HG02885 (cell line): ENCODE results near the gene ZC3HAV1.
"Not testable (repeated sequence)": the region's sequence is repeated elsewhere in the genome, so short reads cannot be mapped to it uniquely, and the experiment has no call there.

Experiments used
- ATAC-seq: cut with Tn5 transposase; IDR thresholded peaks from one replicate; pipeline ENCODE4 v1.9.1; 2021; ENCODE audit warnings: mild to moderate bottlenecking; ENCODE audit not compliant: unreplicated experiment, poor library complexity

Gene ZC3HAV1

DNA sequence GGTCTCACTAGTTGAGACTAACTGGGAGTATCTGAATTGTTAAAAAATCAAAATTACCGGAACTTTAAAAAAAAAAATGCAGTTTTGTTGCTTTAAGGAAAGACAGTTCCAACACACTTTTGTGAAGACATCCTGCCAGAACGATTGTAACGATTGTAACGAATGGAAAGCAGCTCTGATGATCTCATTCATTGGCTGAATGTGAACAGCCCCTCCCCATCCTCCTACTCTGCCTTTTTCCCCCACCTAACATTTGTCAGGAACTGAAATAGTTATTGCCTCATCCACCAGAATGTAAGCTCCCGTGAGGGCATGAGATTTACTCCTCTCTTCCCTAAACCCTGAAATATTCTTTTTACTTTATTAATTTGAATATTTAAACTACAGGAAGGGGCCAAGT is 50.6 kb downstream of the ZC3HAV1 start:
- no peak for ATAC-seq

DNA sequence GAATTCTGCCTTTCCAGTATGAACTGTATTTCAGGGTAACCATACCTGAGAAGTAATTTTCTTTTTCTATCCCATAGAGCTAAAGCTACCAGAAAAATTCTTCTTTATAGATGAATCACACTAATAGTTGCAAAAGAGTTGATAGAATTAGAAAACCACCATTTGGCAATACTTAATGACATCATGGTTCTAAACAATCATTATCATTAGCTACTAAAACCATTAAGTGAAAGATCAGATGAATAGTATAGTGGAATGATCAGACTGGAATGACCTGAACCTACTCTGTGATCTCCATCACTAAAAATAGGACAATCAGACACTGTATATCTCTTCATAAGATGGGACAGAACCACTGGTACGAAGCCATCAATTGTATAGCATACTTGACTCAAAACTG is 53.8 kb downstream of the ZC3HAV1 start:
- ATAC-seq = no peak

DNA sequence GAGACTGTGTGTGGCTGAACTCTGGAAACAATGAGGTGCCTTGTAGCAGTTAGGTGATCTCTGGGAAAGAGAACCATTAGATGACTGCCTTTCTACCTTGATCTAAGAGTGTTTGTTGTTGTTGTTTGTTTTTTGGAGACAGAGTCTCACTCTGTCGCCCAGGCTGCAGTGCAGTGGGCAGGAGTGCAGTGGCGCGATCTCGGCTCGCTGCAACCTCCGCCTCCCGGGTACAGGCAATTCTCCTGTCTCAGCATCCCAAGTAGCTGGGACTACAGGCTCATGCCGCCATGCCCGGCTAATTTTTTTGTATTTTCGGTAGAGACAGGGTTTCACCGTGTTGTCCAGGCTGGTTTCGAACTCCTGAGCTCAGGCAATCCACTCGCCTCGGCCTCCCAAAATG is 54.9 kb downstream of the ZC3HAV1 start:
- not testable (repeated sequence) for ATAC-seq

DNA sequence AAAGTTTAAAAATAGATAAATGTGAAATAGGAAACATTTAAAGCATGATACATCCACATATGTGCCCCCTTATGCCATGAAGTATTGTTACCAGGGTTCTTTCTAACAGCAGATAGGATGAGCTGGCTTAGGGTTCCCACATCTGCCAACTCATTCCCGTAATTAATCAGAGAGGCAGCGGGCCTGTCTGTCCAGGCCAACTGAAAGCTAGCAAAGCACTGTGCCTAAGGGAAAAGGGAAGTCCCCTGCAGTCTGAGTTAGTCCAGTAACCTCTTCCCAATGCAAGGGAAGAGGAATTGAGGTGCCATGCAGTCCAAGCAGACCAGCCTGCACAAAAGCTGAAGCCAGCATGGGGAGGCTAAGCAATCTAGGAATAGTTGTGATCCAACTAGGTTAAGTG is 55.4 kb downstream of the ZC3HAV1 start:
- no peak for ATAC-seq

GRCh38 chr7:139051655-139052054 is 57.9 kb downstream of the ZC3HAV1 start:
- no peak for ATAC-seq

DNA sequence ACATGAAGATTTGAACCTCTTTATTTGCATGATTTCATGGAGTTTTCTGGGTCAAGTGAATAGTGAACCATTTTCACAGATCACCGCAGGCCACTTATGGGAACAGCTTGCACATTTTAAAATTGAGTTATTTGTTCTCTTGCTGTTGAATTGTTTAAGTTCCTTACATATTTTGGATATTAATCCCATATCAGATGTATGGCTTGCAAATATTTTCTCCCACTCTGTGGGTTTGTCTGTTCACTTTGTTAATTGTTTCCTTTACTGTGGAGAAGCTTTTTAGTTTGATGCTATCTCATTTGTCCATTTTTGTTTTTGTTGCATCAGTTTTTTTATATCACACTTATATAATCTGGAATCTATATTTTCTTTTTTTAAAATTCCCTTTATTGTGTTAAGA is 59.6 kb downstream of the ZC3HAV1 start:
- ATAC-seq = no peak

DNA sequence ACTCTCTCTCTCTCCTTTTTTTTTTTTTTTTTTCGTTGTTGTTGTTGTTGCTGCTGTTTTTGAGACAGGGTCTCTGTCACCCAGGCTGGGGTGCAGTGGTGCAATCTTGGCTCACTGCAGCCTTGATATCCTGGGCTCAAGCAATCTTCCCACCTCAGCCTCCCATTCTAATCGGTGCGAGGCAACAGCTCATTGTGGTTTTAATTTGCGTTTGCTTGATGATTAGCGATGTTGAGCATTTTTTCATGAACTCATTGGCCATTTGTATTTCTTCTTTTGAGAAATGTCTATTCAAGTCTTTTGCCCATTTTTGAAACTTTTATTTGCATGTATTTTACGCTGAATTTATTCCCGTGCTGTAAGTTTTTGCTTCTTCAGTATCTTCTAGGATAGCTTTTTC is 60.4 kb downstream of the ZC3HAV1 start:
- ATAC-seq = no peak

- no peak for ATAC-seq
Observed at GRCh38 chr7:139047970-139048369, 61.5 kb downstream of the ZC3HAV1 start.

DNA sequence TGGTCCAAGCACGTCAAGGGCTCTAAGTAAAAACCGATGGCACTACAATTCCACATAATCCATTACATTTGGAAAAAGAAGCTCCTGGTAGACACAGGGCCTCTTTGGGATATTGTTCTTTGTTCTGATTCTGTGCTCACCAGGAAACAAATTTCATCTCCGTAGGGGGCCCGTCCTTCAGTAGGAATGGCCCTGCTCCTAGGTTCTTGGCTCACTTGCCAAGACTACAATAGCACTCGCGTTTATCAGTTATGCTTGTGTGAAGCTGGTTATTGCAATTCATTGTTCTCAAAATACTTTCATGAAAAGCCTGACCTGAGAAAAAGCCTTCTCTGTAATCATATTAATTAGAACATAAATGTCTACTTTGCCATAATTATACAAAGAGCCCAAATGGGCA is 63.4 kb downstream of the ZC3HAV1 start:
- no peak for ATAC-seq

DNA sequence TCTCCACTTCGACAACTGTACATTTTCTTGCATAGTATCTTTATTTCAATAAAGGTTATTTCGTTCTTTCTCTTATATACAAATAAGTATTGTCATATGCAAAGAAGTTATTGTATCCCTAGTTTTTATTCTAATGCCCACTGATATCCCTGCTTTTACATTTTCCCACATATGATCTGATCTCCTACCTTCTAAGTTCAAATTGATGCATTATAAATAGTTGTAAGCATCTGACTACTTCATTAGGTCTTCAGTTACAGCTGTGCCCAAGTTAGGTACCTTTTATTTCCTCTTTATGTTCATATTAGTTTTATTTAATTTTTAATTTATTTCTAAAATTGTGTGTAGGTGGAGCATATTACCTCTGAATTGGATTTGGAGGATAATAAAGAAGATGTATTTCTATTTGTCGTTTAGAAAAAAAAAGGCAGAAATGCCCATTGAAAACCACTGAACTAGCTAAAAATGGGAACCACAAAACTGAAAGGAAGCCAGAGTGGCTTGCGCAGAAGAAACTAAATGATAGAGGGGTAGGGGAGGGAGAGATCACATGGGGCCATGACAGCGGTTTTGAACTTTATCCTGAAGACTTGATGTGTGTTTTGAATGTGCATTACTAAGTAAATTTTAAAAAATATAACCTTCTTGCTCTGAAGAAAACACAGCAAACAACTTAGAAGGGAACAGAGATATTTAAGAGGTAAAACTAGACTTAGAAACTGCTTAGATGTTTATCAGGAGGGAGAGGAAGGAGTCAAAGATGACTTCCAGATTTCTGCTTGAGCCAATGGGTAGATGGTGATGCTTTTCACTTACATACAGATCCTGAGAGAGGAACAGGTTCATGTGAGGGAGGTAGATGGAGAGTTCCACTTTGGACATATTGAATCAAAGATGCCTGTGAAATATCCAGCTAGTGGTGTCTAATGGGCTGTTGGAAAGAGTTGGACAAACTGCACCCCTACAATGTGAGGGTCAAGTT is 64.4 kb downstream of the ZC3HAV1 start:
- ATAC-seq = peak; percentile 54

DNA sequence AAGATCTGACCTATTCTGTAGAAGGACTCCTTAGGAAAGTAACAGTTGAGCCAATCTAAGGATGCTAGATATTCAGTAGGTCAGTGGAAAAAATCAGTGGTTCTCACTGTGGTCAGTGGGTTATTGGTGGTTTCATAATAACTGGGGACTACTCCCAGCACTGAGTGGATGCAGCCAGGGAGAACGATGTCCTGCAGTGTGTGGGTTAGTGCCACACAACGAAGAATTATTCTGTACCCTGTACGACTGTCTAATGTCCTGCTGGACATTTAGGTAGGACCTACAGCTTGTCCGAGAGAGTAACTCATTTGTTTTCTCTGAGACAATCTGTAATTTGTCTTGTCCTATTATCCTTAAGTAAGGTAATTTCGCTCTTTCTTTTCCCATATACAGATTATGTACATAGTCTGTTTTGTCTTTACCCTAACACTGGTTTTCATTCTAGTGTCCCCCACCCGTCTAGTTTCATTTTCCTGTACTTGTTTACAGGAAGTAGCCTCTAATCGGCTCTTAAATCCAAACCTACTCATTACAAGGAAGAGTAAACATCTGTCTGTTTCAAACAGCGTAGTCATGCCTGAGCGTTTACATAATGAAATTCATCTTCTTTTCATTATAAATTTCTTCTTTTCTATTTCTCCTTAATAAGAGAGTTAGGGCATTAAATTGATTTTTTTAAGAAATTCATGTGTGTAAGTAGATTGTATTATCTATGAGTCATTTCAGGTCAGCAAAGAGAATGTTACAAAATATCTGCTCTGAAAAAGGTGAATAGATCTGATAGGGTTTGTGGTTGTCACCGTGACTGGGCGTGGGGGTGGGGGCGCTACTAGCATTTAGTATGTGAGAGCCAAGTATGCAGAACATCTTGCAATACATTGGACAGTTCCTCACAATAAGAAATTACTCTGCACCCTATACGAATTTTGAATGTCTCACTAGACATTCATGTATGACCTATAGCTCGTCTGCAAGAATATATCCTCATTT is 65.4 kb downstream of the ZC3HAV1 start:
- ATAC-seq = peak; percentile 51

- no peak for ATAC-seq
Observed at GRCh38 chr7:139041378-139042085, 68.0 kb downstream of the ZC3HAV1 start.

DNA sequence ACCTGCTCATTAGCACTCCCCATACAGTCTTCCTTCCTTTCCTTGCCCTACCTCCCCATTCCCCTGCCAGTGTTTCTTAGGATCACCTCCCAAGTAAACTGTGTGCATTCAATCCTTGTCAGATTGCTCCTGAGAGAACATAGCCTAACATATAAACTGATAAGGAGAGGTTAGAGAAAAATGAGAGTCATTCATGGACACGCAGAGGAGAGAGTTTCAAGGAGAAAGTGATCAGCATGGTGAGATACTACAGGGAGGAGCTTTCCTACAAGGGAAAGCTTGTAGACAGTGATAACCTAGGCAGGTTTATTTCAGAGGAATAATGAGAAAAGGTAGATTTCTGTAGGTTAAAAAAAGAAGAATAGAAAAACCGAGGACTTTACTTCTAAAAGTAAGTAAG is 70.8 kb downstream of the ZC3HAV1 start:
- ATAC-seq = no peak

DNA sequence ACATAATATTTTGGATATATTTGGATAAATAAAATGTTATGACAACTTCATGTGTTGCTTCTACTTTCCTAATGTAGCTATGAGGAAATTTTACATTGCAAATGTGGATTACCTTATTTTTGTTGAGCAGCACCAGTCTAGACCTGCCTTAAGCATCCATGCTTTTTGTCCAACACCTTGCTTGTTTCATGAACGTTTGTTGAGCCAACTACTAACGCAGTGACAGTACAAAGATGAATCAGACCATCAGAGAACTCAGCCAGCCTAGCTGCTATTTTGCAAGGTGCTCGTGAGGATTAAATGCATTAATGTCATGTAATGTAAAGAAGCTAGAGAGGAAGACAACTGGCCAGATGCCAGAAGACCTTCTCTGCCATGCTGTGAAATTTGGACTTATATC is 72.6 kb downstream of the ZC3HAV1 start:
- ATAC-seq = no peak

- ATAC-seq = peak; percentile 85
Observed at GRCh38 chr7:139035586-139036353, 73.8 kb downstream of the ZC3HAV1 start, which contains the start of gene ZC3HAV1L. Gene ZC3HAV1L (minus strand): TSS chr7:139036042. CDS start chr7:139036017, 25 bp downstream.

GRCh38 chr7:139034855-139035585 is 74.5 kb downstream of the ZC3HAV1 start:
- ATAC-seq = peak; percentile 43

DNA sequence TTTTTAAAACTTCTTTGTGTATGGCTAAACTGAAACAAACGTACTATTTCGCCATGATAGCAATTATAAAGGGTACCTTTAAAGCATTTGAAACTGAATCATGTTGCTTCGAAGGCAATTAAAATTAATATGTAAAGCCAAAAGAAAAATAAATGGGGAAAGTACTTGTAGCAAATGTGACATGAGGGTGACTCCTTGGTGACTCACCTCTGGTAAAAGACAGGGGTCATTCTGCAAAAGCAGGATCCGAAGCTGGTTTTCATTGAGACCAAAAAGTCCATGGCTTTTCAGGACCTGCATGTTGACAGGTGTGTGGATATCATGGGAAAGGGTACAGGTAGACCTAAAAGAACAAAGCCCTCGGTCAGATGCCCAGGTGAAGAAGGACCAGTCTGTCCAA is 75.2 kb downstream of the ZC3HAV1 start:
- ATAC-seq = no peak

GRCh38 chr7:139033346-139034114 is 76.0 kb downstream of the ZC3HAV1 start:
- ATAC-seq = no peak
